CD1c-positive myeloid dendritic cell (primary cell): ENCODE data around the gene KIF5C.

Source experiments
- DNase-seq: peaks from one replicate; pipeline ENCODE4 v3.0.0-alpha.2; 2016; ENCODE audit errors: extremely low spot score

Gene KIF5C

DNA sequence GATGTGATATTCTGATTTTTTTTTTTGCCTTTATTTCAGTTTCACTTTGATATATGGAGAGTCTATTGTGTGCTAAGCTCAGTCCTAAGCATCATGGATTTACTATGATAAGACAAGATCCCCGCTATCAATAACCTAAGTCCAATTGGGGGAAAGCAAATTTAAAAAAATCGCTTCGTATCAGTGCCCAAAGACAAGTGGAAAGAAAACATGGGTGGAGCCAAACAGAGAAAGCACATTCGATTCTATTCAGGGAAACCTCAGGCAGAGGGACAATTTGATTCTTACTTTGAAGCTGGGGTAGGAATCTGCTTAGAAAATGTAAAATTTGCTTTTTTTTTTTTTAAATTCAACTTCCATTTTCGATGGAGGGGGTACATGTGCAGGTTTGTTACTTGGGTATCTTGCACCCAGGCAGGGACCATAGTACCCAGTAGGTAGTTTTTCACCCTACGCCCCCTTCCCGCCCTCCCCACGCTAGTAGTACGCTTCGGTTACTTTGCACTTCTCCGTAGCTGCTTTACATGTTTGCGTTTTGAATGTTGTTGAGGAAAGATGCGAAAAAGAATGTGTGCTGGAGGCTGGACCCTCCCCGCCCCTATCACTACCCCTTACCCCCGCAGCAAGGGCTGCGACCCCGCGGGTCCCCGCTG lies 12.4 kb downstream of the KIF5C start:
- DNase-seq: no peak

DNA sequence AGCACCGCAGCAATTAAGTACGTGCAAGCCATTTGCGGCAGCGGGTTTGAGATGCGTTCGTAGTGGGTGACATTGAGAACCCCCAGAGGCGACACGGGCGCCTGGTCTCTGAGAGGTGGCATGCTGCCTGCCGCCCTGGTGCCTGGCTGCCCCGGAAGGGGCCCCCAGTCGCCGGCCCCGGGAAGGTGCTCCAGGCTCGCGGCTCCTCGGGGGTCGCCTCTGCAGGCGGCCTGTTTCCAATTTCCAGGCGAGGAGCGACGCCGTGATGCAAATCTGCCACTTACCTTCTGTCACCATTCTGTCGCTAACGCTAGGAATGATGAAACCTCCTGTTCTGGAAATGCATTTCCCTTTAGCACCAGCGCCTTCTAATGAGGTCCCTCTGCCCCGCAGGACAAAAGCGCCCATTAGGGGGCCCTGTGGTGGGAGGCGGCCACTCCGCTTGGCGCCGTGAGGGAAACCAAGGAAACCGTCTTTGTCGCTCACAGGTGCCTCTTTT lies 13.0 kb downstream of the KIF5C start:
- no peak for DNase-seq

DNA sequence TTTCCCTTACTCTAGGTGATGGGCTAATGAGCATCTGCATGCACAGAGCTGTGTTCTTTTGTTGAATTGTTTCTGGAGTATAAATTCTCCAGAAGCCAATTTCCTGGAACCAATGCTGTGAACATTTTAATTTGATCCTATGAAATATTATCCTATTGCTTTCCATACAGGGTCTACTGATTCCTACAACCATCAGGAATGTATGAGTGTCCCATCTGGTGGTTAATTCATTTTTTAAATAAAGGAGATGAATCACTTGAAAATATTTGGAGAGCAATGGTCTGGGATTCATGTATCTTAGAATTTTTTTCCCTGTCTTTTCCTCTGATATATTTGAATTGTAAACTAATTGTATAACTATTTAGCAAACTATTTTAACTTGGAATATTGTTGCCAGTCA lies 14.0 kb downstream of the KIF5C start:
- DNase-seq: no peak

DNA sequence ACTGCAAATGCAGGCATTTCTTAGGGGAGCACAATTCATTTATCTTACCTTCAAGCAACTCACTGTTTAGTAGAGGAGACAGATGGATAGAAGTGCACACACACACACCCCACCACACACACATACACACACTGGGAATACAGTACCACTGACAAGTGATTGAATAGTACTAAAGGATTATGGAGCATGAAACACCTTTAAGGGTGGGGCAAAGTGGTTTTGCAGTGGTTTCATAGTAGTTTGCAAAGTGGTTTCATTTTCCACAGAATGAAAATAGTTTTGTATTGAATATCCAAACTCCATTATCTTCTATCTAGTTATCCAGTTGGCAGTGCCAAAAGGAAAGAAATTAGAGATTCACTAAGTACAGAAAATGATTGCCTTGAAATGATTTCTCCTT lies 18.9 kb downstream of the KIF5C start:
- DNase-seq: no peak

DNA sequence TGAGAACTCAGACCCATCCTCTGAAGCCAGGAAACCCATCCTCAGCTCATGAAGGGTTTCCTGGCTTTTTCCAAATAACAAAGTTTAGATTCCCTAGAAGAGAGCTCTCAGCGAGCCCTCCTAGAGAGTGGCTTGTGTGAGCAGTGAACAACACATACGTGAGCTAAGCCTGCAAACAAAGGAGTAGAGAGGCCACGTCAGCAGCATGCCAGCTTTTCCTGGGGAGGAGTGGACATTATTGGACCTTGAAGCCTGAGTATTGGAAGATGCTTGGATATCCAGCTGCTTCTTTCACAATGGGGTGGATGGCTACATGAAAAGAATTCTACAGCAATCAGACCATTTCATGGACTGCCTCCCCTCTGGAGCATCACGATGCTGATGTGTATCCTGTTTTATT lies 21.1 kb downstream of the KIF5C start:
- no peak for DNase-seq

DNA sequence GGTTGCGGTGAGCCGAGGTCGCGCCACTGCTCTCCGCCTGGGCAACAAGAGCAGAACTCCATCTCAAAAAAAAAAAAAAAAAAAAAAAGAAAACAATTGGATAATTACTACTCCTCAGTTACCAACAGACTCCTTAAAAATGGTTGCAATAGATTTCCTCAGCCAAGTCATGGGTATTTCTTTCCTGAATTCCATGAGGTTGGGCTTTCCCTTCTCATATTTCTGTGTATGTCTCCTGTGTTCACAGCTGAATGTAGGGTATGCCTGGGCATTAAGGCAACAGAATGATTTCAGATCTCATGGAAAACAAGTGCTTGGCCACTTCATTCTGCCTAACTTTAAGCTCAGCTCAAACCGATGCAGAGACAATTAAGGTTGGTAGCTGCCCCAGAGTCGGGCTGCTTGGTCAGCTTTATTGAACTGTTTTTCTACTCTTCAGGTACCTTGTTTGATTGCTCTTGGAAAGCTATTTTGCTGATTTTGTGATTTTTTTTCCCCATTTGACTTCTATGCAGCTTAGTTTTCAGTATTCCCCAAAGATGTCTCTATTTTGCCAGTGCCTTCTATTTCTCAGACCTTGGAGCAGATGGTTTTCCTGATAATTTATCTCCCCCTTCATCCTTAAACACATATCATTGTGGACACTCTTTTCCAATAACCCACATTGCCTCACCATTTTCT lies 24.8 kb downstream of the KIF5C start:
- no peak for DNase-seq

DNA sequence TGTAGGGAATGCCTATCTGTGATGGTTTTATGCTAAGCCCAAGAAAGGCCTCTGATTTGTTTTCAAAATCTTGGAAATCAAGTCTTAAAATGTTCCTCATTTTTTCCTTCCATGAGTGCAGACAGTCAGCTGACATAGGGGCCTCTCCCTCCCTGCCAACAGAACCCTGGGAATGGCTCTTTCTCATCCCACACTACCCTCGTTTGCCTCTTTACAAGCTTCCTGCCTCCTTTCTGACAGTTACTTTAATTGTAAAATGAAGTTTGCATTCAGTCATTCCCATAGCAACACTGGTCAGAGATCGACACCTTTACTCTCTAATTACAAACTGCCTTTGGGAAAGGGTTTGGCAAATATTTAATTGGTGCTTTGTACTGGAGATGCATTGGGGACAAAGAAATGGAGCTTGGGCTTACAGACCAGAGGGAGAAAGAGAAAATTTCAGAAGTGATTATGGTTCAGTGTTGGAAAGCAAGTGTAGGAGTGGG lies 25.4 kb downstream of the KIF5C start:
- no peak for DNase-seq

DNA sequence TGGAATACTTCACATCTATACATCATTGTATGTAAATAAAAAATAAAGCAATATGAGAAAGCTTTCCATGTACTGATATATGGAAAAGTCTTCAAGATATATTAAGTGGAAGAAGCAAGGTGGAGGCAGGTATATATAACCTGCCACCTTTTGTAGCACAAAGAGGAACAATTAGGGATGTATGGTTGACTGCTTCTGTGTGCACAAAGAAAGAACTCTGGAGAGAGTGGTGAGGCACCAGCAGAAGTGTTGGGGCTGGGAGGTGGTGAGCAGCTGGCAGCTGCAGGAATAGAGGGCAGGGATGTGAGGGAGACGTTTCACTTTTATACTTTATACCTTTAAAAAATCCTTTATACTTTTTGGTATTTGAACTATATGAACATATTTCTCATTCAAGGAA lies 26.1 kb downstream of the KIF5C start:
- DNase-seq: no peak

DNA sequence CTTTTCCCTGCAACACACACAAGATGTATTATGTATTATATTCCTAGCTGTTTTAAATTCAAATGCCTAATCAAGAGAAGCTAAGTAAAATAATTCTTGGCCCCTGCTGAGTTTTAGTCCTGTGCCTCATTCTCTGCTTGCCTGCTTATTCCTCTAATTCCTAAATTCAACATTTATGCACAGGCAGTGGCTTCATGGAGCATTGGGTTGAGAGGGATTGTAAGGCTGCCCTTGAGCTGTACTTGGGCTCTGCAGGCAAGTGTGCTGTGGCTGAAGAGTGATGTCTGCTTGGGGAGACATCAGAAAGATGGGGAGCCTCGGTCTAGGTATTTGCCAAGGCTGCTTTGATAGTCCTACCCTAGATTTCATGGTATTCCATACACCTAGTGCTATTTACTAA lies 27.8 kb downstream of the KIF5C start:
- no peak for DNase-seq

DNA sequence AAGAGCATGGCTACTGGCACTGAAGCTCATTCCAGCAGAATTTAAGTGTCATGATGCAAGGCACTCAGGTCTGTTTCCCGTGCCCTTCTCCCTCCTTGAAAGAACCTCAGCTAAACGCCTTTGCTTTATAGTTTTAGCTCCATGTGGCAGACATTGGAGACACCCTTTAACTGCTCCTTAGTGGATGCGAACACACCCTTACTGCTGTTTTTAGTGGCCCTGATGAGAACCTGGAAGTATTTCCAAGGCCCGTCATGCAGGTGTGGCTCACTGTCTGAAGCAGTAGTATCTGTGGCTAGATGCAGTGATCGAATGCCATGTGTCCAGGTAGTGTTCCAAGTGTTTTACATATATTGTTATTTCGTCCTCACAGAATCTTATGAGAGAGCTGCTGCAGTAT lies 28.3 kb downstream of the KIF5C start:
- no peak for DNase-seq

DNA sequence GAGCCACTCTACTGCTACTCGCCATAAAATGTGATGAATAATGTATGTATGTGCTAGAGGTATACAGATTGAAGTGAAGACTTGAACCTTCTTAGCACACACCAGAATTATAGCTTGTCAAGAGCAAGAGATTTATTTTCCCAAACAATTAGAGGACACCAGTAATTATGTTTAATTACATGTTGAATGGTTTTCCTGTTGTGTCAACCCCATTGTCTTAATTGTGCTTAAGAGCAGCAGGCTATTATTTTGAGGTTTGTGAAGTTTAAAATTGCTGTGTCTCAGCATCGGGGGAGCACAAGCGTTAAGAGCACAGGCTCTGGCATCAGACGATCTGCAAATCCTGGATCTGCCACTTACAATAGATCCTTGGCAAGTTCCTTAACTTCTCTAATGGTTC lies 29.0 kb downstream of the KIF5C start:
- DNase-seq: no peak

DNA sequence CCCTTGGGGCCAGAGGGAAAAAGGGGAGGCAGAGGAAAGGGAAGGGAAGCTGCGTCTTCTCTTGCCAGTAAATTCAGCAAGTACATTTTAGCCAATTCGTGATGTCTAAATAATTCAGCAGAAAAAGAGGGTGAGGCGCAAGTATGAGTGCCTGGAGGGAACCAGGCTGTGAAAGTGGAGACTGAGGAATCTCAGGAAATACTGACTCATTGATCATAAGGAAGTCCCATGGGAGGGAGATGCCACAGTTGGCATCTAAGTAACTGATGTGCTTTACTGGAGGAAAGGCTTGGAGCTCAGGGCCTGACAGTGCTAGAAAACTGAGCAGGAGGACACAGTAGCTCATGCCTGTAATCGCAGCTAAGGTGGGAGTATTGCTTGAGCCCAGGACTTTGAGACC lies 31.1 kb downstream of the KIF5C start:
- DNase-seq: no peak

DNA sequence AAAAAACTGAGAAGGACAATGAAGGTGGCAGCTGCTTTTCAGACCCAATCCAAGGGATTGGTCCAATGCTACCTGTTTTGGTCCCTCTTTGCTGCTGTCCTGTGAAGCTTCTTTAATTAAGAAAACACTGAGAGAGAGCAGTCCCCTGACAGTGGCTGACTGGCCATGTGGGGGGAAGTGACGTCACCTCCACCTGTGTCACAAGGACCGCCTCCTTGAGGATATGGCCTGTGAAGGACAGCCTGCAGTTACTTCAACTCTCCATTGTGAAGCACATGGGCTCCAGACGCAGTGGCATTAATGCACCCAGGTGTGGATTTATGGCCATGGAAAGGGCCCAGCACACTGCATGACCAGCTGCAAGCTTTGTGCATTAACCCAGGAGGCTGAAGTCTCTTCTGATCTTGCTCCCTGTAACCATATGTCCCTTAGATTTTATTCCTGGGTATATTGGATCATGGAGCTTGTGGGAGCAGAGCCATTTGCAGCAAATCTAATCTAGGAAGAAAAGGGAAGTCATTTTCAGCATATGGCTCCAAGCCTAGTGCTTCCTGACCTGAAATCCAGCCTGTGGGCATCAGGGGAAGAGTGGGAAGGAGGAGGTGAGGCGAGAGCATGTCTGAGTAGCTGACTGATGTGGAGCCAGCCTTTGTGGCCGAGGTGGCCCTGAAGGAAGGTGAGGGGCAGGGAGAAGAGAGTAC lies 32.2 kb downstream of the KIF5C start:
- DNase-seq: no peak

DNA sequence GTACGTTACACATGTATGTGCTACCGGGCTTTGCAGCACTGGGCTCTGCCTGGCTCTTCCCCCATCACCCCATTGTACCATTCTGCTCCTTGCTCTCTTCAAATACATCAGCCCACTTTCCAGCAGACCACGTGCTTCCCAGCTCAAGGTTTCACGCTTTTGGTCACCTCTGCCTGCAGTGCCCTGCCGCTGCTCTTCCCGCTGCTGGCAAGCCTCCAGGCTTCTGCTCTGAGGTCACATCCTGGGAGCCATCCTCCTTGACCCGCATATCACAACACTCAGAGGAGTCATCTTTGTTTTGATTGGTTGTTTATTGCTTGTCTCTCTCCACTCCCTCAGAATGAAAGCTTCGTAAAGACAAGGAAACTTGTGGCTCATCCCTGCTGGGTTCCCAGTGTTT lies 34.1 kb downstream of the KIF5C start:
- no peak for DNase-seq

DNA sequence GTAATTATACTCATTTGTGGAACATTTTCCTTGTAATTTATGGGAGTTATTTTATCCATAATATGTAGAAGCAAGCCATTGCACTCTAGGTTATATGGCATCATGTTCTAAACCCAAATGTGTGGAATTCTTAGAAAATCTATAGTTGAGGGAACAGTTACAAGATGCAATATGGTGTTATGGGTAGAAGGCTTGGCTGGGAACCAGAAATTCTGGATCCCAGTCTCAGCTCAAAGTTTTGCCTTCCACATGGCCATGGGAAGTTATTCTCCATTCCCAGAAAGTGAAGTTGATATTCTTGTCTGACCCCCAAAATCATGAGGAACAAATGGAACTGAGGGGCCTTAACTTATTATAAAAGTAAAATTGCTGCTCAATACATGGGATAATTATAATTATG lies 38.0 kb downstream of the KIF5C start:
- no peak for DNase-seq

DNA sequence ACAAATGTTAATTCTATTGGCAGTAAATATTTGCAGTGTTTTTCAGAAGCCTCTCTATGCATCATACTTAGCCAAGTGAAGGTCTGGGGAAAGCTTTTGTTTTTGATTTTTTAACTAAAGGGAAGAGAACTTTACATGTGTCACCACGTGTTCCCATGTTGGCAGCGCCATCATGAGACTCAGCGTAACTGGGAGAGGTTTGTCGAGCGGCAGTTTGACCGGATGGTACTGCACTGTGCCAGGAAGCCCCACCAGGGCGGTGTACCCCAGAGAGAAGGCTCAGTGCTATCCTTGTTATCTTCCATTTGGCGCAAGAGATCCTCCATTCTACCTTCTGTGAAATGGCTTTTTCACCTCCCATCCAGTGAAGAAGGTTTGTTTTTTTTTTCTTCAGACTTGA lies 38.5 kb downstream of the KIF5C start:
- DNase-seq: no peak

DNA sequence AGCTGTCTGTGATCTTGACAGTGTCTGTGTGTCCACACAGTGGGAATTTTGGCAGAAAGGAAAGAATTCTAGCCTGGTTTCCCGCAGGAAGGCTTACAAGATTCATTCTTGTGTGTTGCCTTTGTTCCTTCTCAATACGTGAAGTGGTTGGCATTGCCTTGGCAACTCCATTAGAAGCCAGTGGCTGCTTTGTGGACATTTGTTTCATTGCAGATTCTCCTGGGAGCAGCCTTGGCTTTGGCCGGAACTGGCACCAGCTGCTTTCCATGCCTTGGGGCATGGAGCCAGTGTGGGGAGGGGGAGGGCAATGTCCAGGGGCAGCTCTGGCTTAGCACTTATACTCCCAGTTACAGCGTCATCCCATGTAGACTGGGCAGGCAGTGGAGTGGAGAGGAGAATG lies 39.4 kb downstream of the KIF5C start:
- no peak for DNase-seq

DNA sequence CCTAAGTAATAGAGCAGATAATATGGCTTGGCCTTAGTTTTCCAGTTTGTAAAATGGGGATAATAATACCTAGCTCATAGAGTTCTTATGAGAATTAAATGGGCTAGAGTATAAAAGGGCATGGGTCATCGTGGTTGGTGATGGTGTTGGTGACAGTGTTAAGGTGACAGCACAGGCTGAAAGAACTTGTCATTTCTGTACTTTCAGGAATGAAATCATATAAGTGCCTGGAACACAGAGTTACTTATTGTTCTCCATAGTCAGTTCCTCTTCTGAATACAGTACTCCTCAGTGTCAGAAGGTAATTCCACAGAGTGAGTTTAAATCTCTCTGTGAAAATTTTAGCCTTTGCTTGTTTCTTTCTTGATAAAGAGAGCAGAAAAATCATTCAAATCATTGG lies 42.4 kb downstream of the KIF5C start:
- DNase-seq: no peak

DNA sequence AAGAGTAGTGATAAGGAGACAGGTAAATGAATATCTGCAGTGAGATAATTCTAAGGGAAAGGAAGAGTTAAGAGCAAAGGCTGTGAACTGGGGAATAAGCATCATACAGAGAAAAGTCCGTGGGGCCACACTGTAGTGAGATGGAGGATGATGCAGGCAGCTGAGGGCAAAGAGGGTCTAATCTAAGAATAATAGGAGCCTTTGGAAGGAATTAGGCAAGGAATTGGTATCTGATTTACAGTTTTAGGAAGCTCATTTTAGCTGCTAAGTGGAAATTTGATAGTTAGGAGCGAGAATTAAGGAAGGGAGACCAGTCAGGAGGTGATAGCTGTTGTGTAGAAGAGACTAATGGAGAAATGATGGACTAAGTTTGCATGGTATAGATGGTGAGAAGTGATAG lies 43.5 kb downstream of the KIF5C start:
- DNase-seq: no peak

DNA sequence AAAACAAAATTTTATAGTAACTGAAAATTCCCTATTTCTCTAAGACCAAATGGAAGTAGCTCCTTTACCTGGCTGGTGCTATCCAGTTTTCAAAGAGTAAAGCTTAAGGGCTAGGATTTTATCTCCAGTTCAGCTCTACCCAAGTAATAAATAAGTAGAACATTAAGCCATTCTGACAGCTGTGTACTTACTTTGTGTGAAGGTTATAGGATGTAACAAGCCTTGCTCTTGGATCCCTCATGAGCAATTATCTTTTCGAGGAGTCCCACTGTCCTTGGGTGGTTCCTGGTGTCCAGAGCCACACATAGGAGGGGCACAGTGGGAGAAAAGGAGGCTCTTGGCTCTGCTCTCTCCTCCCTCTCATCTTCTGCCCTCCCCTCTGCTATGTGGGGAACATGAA lies 45.5 kb downstream of the KIF5C start:
- no peak for DNase-seq

DNA sequence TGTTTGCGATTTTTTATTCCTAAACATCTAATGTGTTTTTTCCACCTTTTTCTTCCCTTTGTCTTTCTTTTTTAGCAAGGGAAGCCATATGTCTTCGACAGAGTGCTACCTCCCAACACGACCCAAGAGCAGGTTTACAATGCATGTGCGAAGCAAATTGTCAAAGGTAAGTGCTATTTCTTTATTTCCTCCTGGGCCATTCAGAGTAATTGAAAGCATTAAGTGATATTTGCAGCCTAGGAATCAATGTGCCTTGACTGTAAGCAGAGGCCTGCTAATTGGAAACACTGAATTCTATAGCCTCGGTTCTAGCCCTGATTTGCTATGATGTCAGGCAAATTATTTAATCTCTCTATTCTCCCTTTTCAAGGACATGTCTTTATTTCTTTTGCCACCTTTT lies 47.0 kb downstream of the KIF5C start:
- DNase-seq: no peak

DNA sequence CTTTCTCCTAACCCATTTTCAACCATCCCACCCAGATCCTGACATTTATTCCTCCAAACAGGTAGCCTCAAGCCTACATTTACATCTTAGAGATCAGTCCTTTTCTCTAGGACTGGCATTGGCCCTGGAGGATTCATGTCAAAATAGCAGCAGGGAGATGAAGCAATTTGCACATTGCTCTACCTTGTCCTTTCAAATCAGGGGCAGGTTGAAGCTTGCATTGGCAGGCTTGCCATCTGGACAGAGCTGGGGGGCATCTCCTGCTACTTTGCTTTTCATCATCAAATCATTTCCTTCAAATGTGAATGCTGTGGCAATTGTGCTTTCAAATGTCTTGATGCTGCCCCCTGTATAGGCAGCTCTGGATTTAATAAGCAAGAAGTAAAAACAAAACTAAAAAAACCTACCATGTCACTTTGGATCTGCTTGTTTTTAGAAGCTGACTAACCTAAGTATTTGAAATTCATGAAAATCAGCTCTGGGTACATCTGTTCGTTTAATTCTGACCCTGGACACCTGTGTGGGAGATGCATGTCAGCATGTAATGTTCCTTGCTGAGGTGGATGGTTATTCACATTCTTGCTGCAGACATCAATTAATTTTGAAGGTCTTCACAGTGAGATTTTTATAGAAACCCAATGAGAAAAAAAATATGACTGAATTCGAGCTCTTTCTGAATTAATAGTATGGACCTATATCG lies 47.9 kb downstream of the KIF5C start:
- no peak for DNase-seq
